OCI-LY3 (cell line): ENCODE measurements around the gene MDM1.

Experiments used
- EZH2phosphoT487 ChIP-seq: fragments of 200-600 bp; shearing (Covaris generic); IDR thresholded peaks from 2 replicates; pipeline ENCODE4 v1.6.1; 2018; ENCODE audit warnings: antibody characterized with exemption, mixed run types, low read depth
- TF ChIP-seq, protein P1 (sequence below): fragments of 200-600, 300-600 bp; sonication (generic); IDR thresholded peaks from 2 replicates; pipeline ENCODE4 v1.5.1; 2014; ENCODE audit warnings: antibody characterized with exemption, low read length, low read depth

DNA sequence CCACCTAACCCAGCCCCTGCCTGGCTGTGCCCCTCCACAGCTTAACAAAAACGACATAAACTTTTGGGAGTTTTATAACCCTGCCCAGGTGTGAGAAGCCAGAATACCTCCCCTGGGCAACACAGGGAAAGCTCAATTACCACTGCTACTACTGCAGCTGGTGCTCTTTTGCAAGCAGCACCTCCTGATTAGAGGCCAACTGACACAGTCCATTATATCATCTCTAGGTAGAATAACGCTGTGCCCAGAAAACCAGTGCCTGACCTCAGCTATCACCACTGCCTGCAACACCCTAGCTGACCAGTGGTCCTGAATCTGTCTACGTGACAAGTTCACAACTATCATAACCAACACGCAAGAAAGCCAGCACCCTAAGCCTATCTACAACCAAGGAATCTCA is 34.2 kb downstream of the MDM1 start:
- TF ChIP-seq, protein P1, sequence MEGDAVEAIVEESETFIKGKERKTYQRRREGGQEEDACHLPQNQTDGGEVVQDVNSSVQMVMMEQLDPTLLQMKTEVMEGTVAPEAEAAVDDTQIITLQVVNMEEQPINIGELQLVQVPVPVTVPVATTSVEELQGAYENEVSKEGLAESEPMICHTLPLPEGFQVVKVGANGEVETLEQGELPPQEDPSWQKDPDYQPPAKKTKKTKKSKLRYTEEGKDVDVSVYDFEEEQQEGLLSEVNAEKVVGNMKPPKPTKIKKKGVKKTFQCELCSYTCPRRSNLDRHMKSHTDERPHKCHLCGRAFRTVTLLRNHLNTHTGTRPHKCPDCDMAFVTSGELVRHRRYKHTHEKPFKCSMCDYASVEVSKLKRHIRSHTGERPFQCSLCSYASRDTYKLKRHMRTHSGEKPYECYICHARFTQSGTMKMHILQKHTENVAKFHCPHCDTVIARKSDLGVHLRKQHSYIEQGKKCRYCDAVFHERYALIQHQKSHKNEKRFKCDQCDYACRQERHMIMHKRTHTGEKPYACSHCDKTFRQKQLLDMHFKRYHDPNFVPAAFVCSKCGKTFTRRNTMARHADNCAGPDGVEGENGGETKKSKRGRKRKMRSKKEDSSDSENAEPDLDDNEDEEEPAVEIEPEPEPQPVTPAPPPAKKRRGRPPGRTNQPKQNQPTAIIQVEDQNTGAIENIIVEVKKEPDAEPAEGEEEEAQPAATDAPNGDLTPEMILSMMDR = no peak
- TF ChIP-seq EZH2phosphoT487 = no peak
